ENCODE results near the gene C2orf72. TPM values are rescaled to one million over a fixed set of nuclear protein-coding genes. Genes with fewer than 3 reads are reported as not detected.

Gene C2orf72
- total and polyA plus RNA-seq, 2 of the 13 experiments (the other 11 are each of a cell fraction or from before 2014, with no cell fraction given) = 147 to 203 TPM

DNA sequence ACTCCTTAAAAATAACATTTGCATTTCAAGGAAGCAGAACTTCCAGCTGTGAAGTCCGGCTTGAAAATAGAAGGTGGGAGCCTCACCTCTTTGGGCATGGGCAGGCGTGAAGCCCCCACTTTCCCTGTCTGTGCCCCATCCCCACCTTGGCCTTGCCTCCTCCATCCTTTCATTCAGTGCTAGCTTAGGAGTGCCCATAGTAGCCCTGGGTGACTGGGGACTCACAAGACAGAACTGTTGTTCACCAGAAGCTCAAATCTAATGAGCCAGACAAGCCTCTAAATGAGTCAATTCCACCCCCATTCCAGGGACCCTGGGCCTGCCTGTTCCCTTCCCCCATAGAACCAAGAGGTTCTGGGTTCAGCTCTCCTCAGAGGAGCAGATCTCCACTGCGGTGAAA, 21.4 kb upstream of the C2orf72 start:
- Histone ChIP-seq H3K9me3 (ENCODE audit: low read length) (no peaks in the 10 kb centered on the region), H3K4me2 (ENCODE audit: low read depth, low read length) (no peak overlapping the region), H2AFZ (ENCODE audit: low read length) (no peak overlapping the region), H3K27me3 (ENCODE audit: control insufficient read depth in 1 of 2, insufficient read depth in 2 of 2, low read length in 2 of 2) (peaks cover 0 to 37% of the 10 kb centered on the region in 2 experiments; a peak in 4 of 5 replicates), H3K27ac (ENCODE audit: extremely low read length, insufficient read depth, low read length) (no peak overlapping the region), H3K4me1 (ENCODE audit: insufficient read depth, low read length) (peaks cover 11% of the 10 kb centered on the region; the same call in 1 of the 2 replicates), H3K79me2 (ENCODE audit: insufficient read depth, low read length) (no peaks in the 10 kb centered on the region), H3K36me3 (replicated peaks in 1 of 2; ENCODE audit: control insufficient read depth in 1 of 2, insufficient read depth in 2 of 2, low read length in 2 of 2) (no peaks in the 10 kb centered on the region), H4K20me1 (ENCODE audit: insufficient read depth, low read length) (no peaks in the 10 kb centered on the region), H3K4me3 (replicated peaks in 1 of 3; ENCODE audit: insufficient read depth in 1 of 3, low read depth in 2 of 3, low read length in 3 of 3) (no peak overlapping the region), H3K9ac (ENCODE audit: insufficient read depth, low read depth, low read length) (no peak overlapping the region)
- 77% methylated on average over 3 of the region's 3 CpGs for WGBS (ENCODE audit: low lambda C conversion rate)
- no peak for ATAC-seq
- TF ChIP-seq, protein P1, sequence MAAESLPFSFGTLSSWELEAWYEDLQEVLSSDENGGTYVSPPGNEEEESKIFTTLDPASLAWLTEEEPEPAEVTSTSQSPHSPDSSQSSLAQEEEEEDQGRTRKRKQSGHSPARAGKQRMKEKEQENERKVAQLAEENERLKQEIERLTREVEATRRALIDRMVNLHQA (CRISPR knock-in tag; IDR thresholded peaks at IDR 0.05) = no peak
- TF ChIP-seq GLI4 (CRISPR knock-in tag; IDR thresholded peaks at IDR 0.05; ENCODE audit: borderline replicate concordance) (no peak), MXI1 (IDR thresholded peaks at IDR 0.05; ENCODE audit: borderline replicate concordance, low read depth, low read length) (no peak), ZNF879 (CRISPR knock-in tag; IDR thresholded peaks at IDR 0.05) (no peak)
- TF ChIP-seq, protein P2, sequence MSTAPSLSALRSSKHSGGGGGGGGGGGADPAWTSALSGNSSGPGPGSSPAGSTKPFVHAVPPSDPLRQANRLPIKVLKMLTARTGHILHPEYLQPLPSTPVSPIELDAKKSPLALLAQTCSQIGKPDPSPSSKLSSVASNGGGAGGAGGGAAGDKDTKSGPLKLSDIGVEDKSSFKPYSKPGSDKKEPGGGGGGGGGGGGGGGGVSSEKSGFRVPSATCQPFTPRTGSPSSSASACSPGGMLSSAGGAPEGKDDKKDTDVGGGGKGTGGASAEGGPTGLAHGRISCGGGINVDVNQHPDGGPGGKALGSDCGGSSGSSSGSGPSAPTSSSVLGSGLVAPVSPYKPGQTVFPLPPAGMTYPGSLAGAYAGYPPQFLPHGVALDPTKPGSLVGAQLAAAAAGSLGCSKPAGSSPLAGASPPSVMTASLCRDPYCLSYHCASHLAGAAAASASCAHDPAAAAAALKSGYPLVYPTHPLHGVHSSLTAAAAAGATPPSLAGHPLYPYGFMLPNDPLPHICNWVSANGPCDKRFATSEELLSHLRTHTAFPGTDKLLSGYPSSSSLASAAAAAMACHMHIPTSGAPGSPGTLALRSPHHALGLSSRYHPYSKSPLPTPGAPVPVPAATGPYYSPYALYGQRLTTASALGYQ (CRISPR knock-in tag; IDR thresholded peaks at IDR 0.05) = no peak
- TF ChIP-seq, protein P3, sequence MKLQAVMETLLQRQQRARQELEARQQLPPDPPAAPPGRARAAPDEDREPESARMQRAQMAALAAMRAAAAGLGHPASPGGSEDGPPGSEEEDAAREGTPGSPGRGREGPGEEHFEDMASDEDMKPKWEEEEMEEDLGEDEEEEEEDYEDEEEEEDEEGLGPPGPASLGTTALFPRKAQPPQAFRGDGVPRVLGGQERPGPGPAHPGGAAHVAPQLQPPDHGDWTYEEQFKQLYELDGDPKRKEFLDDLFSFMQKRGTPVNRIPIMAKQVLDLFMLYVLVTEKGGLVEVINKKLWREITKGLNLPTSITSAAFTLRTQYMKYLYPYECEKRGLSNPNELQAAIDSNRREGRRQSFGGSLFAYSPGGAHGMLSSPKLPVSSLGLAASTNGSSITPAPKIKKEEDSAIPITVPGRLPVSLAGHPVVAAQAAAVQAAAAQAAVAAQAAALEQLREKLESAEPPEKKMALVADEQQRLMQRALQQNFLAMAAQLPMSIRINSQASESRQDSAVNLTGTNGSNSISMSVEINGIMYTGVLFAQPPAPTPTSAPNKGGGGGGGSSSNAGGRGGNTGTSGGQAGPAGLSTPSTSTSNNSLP (IDR thresholded peaks at IDR 0.05; ENCODE audit: low read depth, low read length) = no peak
- ChIA-PET POLR2A (interaction anchor here (0.9 to 3.4 kb wide), 3 partner anchors 9 to 35 kb away, joined by 3 to 41 read pairs (median 5); no protein-coding TSS in a partner anchor), CTCF (ENCODE audit: low intra/inter-chr PET ratio, low total read pairs) (no interaction called here)
- in situ Hi-C loops (cut with HindIII; ENCODE audit: extremely low pct_ligation_motif_present, low pct_unique_long_range_greater_than_20kb) (no loop called here), intact Hi-C loops (cut with micrococcal nuclease; ENCODE audit: unreplicated experiment) (loop anchor here (2.0 kb wide), 1 partner anchor 19 kb away; no protein-coding TSS in a partner anchor)
- BruUV-seq (replicated peaks) = no TSS peak
- no peak for FAIRE-seq
- no peak for DNase-seq (ENCODE audit: low spot score)

All from HepG2 (cell line).